ENCODE results near the gene DOCK3.

DNA sequence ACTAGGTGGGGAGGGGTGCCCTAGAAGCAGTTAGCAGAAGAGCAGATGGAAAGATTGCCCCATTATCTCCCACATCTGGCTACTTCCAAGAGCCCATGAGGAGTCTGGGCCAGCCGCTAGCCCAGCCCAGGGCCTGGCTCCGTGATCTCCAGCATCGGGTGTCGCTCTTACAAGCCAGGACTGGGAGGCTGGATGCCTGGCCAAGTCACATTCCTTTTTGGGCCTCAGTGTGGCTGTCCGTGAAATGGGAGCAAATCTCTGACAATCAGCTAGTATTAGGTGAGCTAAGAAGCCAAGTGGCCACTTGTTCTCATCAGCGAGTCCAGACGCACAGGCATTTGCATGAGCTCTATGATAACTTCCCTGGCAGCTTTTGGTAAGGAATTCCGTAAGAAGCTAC lies 23.3 kb upstream of the DOCK3 start:
- no peak for TF ChIP-seq TP53 (CRISPR knock-in tag; IDR thresholded peaks at IDR 0.05)
- no peak for TF ChIP-seq JUN (CRISPR knock-in tag; IDR thresholded peaks at IDR 0.05)
- no peak for TF ChIP-seq ATF6 (CRISPR knock-in tag; IDR thresholded peaks at IDR 0.05)
- TF ChIP-seq CTCF (IDR thresholded peaks at IDR 0.05) = no peak
- TF ChIP-seq, protein P1, sequence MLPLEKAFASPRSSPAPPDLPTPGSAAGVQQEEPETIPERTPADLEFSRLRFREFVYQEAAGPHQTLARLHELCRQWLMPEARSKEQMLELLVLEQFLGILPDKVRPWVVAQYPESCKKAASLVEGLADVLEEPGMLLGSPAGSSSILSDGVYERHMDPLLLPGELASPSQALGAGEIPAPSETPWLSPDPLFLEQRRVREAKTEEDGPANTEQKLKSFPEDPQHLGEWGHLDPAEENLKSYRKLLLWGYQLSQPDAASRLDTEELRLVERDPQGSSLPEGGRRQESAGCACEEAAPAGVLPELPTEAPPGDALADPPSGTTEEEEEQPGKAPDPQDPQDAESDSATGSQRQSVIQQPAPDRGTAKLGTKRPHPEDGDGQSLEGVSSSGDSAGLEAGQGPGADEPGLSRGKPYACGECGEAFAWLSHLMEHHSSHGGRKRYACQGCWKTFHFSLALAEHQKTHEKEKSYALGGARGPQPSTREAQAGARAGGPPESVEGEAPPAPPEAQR (CRISPR knock-in tag; IDR thresholded peaks at IDR 0.05) = no peak
- TF ChIP-seq ESRRA (CRISPR knock-in tag; IDR thresholded peaks at IDR 0.05; ENCODE audit: borderline replicate concordance) = no peak
- TF ChIP-seq IRF1 (CRISPR knock-in tag; IDR thresholded peaks at IDR 0.05) = no peak
- no peak for TF ChIP-seq MAX (CRISPR knock-in tag; IDR thresholded peaks at IDR 0.05)
- TF ChIP-seq ZMAT4 (CRISPR knock-in tag; IDR thresholded peaks at IDR 0.05) = no peak
- TF ChIP-seq PREB (CRISPR knock-in tag; IDR thresholded peaks at IDR 0.05; ENCODE audit: borderline replicate concordance) = no peak

Data from WTC11 (cell line).